Measurements from ENCODE around the gene OR4K15.

OR4K15 gene

GRCh38 chr14:20002319-20002718, 26.9 kb downstream of the OR4K15 start:
- Histone ChIP-seq H3K27me3 (ENCODE audit: control insufficient read depth, insufficient read depth, low read length) (no peaks in the 10 kb centered on the region), H2AFZ (no peak overlapping the region), H3K9me3 (ENCODE audit: control insufficient read depth, low read length) (no peaks in the 10 kb centered on the region), H3K36me3 (ENCODE audit: control insufficient read depth, insufficient read depth, low read length) (no peaks in the 10 kb centered on the region), H3K79me2 (no peaks in the 10 kb centered on the region), H3K4me2 (ENCODE audit: low read length) (no peak overlapping the region), H3K4me1 (no peaks in the 10 kb centered on the region), H3K9ac (no peak overlapping the region), H3K27ac (no peak overlapping the region), H3K4me3 (ENCODE audit: low read depth, low read length) (no peak overlapping the region)
- TF ChIP-seq CTCF (IDR thresholded peaks at IDR 0.05), result no peak

- Histone ChIP-seq H3K4me3 (ENCODE audit: low read depth, low read length) (no peak overlapping the region), H3K27ac (no peak overlapping the region), H3K27me3 (ENCODE audit: control insufficient read depth, insufficient read depth, low read length) (no peaks in the 10 kb centered on the region), H3K36me3 (ENCODE audit: control insufficient read depth, insufficient read depth, low read length) (no peaks in the 10 kb centered on the region), H3K9me3 (ENCODE audit: control insufficient read depth, low read length) (no peaks in the 10 kb centered on the region), H2AFZ (no peak overlapping the region), H3K9ac (no peak overlapping the region), H3K79me2 (no peaks in the 10 kb centered on the region), H3K4me1 (no peaks in the 10 kb centered on the region), H3K4me2 (ENCODE audit: low read length) (no peak overlapping the region)
- TF ChIP-seq CTCF (IDR thresholded peaks at IDR 0.05), result no peak
Observed at GRCh38 chr14:20008156-20008555, 32.8 kb downstream of the OR4K15 start.

- no peak within 1 kb of the TSS for H2AFZ ChIP-seq
- H3K9me3 ChIP-seq (ENCODE audit: control insufficient read depth, low read length), result no peaks in the 10 kb centered on the region
- no peak within 1 kb of the TSS for H3K9ac ChIP-seq
- H3K36me3 ChIP-seq (ENCODE audit: control insufficient read depth, insufficient read depth, low read length), result no peaks in the 10 kb centered on the region
- H3K79me2 ChIP-seq, result no peaks in the 10 kb centered on the region
- no peaks in the 10 kb centered on the region for H3K27me3 ChIP-seq (ENCODE audit: control insufficient read depth, insufficient read depth, low read length)
- no peak within 1 kb of the TSS for H3K4me3 ChIP-seq (ENCODE audit: low read depth, low read length)
- H3K27ac ChIP-seq, result no peak within 1 kb of the TSS
- TF ChIP-seq CTCF (IDR thresholded peaks at IDR 0.05), result no peak
- H3K4me2 ChIP-seq (ENCODE audit: low read length), result no peak within 1 kb of the TSS
- H3K4me1 ChIP-seq, result no peaks in the 10 kb centered on the region
Observed at GRCh38 chr14:20019257-20019865, 44.0 kb downstream of the OR4K15 start, which contains the start of gene OR4K14. Gene OR4K14, minus strand, starts transcription at chr14:20019307. Its CDS starts 4,114 bp downstream, at chr14:20015193.
